H9 (cell line): Measurements from ENCODE around the gene TLX1. TPM values are rescaled to one million over a fixed set of nuclear protein-coding genes. Genes with fewer than 3 reads are reported as not detected.

Experiments used
- DNase-seq: peaks from one replicate; pipeline ENCODE4 v3.0.0-alpha.2; 2017
- H2AFZ ChIP-seq: one replicate; pipeline ENCODE4 v1.6.1; 2013; ENCODE audit warnings: mild to moderate bottlenecking, low read length, control low read depth, moderate library complexity
- H2AK5ac ChIP-seq: 2 replicates; pipeline ENCODE4 v1.6.1; 2013; ENCODE audit warnings: low read length, control low read depth, mixed read lengths; ENCODE audit not compliant: insufficient read length
- H2BK120ac ChIP-seq: one replicate; pipeline ENCODE4 v1.6.1; 2013; ENCODE audit warnings: low read depth, mild to moderate bottlenecking, low read length, control low read depth, inconsistent platforms; ENCODE audit not compliant: poor library complexity, severe bottlenecking
- H2BK12ac ChIP-seq: 2 replicates; pipeline ENCODE4 v1.6.1; 2013; ENCODE audit warnings: low read length, control low read depth, mixed read lengths, low read depth; ENCODE audit not compliant: insufficient read length
- H2BK15ac ChIP-seq: 2 replicates; pipeline ENCODE4 v1.6.1; 2013; ENCODE audit warnings: low read depth, low read length, control low read depth
- H2BK20ac ChIP-seq: one replicate; pipeline ENCODE4 v1.6.1; 2013; ENCODE audit warnings: low read depth, mild to moderate bottlenecking, low read length, control low read depth, inconsistent platforms; ENCODE audit not compliant: poor library complexity, severe bottlenecking
- H2BK5ac ChIP-seq: 2 replicates; pipeline ENCODE4 v1.6.1; 2013; ENCODE audit warnings: low read length, control low read depth, mixed read lengths; ENCODE audit not compliant: insufficient read length
- H3K14ac ChIP-seq: 2 replicates; pipeline ENCODE4 v1.6.1; 2013; ENCODE audit warnings: low read length, control low read depth; ENCODE audit not compliant: insufficient read depth
- H3K18ac ChIP-seq: 2 replicates; pipeline ENCODE4 v1.6.1; 2013; ENCODE audit warnings: low read depth, mild to moderate bottlenecking, mixed read lengths, low read length, control low read depth; ENCODE audit not compliant: insufficient read length
- H3K23ac ChIP-seq: 2 replicates; pipeline ENCODE4 v1.6.1; 2013; ENCODE audit warnings: low read length, control low read depth, mixed read lengths, low read depth; ENCODE audit not compliant: insufficient read length
- H3K23me2 ChIP-seq: 2 replicates; pipeline ENCODE4 v1.6.1; 2013; ENCODE audit warnings: low read depth, mild to moderate bottlenecking, mixed read lengths, low read length, control low read depth; ENCODE audit not compliant: insufficient read length, poor library complexity, severe bottlenecking
- H3K27ac ChIP-seq: 2 replicates; pipeline ENCODE4 v1.5.1; 2013; ENCODE audit warnings: low read length, control low read depth, mixed read lengths, low read depth; ENCODE audit not compliant: insufficient read length
- H3K27me3 ChIP-seq: 2 replicates; pipeline ENCODE4 v1.6.1; 2013; ENCODE audit warnings: low read length, control low read depth, inconsistent platforms; ENCODE audit not compliant: insufficient read depth
- H3K4ac ChIP-seq: 2 replicates; pipeline ENCODE4 v1.6.1; 2013; ENCODE audit warnings: low read depth, mild to moderate bottlenecking, control low read depth, inconsistent platforms, low read length, moderate library complexity
- H3K4me1 ChIP-seq: 2 replicates; pipeline ENCODE4 v1.6.1; 2013; ENCODE audit warnings: low read length, control low read depth, inconsistent platforms; ENCODE audit not compliant: insufficient read depth
- H3K4me2 ChIP-seq: 2 replicates; pipeline ENCODE4 v1.6.1; 2013; ENCODE audit warnings: low read length, control low read depth, mixed read lengths; ENCODE audit not compliant: insufficient read length, insufficient read depth
- H3K56ac ChIP-seq: 2 replicates; pipeline ENCODE4 v1.6.1; 2013; ENCODE audit warnings: low read depth, mild to moderate bottlenecking, mixed read lengths, low read length, control low read depth; ENCODE audit not compliant: insufficient read length
- H3K79me1 ChIP-seq: 2 replicates; pipeline ENCODE4 v1.6.1; 2013; ENCODE audit warnings: low read depth, mild to moderate bottlenecking, moderate library complexity, low read length, control low read depth, inconsistent platforms; ENCODE audit not compliant: insufficient read depth, poor library complexity, severe bottlenecking
- H3K79me2 ChIP-seq: 2 replicates; pipeline ENCODE4 v1.6.1; 2013; ENCODE audit warnings: low read length, control low read depth, inconsistent platforms; ENCODE audit not compliant: insufficient read depth
- H3K9ac ChIP-seq: 2 replicates; pipeline ENCODE4 v1.6.1; 2013; ENCODE audit warnings: low read length, control low read depth, mixed read lengths; ENCODE audit not compliant: insufficient read length; ENCODE audit errors: extremely low read depth
- H3K9me3 ChIP-seq: one replicate; pipeline ENCODE4 v1.6.1; 2013; ENCODE audit warnings: low read depth, low read length, inconsistent platforms; ENCODE audit not compliant: control insufficient read depth
- H3T11ph ChIP-seq: one replicate; pipeline ENCODE4 v1.6.1; 2013; ENCODE audit warnings: mild to moderate bottlenecking, low read length, control low read depth, inconsistent platforms
- H4K20me1 ChIP-seq: one replicate; pipeline ENCODE4 v1.6.1; 2013; ENCODE audit not compliant: control insufficient read depth, insufficient read length, insufficient read depth
- H4K5ac ChIP-seq: 2 replicates; pipeline ENCODE4 v1.6.1; 2013; ENCODE audit warnings: low read depth, mild to moderate bottlenecking, mixed read lengths, low read length, control low read depth; ENCODE audit not compliant: insufficient read length
- H4K8ac ChIP-seq: replicated peaks from 2 replicates; pipeline ENCODE4 v1.6.1; 2013; ENCODE audit warnings: low read length, control low read depth, mixed read lengths, low read depth; ENCODE audit not compliant: insufficient read length
- H4K91ac ChIP-seq: 2 replicates; pipeline ENCODE4 v1.6.1; 2013; ENCODE audit warnings: low read depth, mild to moderate bottlenecking, moderate library complexity, mixed read lengths, low read length, control low read depth; ENCODE audit not compliant: insufficient read length
- H3K27ac Mint-ChIP-seq, 3 experiments: 2 replicates in 2 of 3; 3 replicates in 1 of 3; pipeline ENCODE4 v1.8.0; 2020 to 2021; ENCODE audit warnings: mixed read lengths in 3 of 3, mild to moderate bottlenecking in 1 of 3, moderate library complexity in 1 of 3
- H3K27me3 Mint-ChIP-seq: 2 replicates; pipeline ENCODE4 v1.8.0; 2021; ENCODE audit warnings: low read depth, mild to moderate bottlenecking, moderate library complexity, mixed read lengths
- H3K36me3 Mint-ChIP-seq, 3 experiments: 2 replicates in 2 of 3; 3 replicates in 1 of 3; pipeline ENCODE4 v1.8.0; 2020 to 2021; ENCODE audit warnings: low read depth in 3 of 3, mixed read lengths in 3 of 3; ENCODE audit not compliant: insufficient read depth in 1 of 3
- H3K4me1 Mint-ChIP-seq, 2 experiments: 2 replicates each; pipeline ENCODE4 v1.8.0; 2020; ENCODE audit warnings: mixed read lengths in 2 of 2
- H3K4me3 Mint-ChIP-seq, 2 experiments: 2 replicates in 1 of 2; 3 replicates in 1 of 2; pipeline ENCODE4 v1.8.0; 2020 to 2021; ENCODE audit warnings: mild to moderate bottlenecking in 2 of 2, mixed read lengths in 2 of 2, moderate library complexity in 1 of 2
- H3K9me3 Mint-ChIP-seq, 2 experiments: 2 replicates in 1 of 2; 3 replicates in 1 of 2; pipeline ENCODE4 v1.8.0; 2020; ENCODE audit warnings: mild to moderate bottlenecking in 2 of 2, mixed read lengths in 2 of 2, moderate library complexity in 1 of 2
- WGBS: extraction: QIAGEN DNeasy Blood & Tissue Kit; methylation state at CpG from one replicate; pipeline ENCODE4 v1.1.7; 2013; ENCODE audit warnings: missing lambda C conversion rate, low lambda C conversion rate, mixed read lengths; ENCODE audit not compliant: insufficient read length; ENCODE audit errors: extremely low coverage; 5-methylcytosine and 5-hydroxymethylcytosine counted together
- total RNA-seq: library from RNA; stranded (reverse); gene quantifications from 2 replicates; pipeline ENCODE4 v1.2.1, GENCODE V29; 2021
- TF ChIP-seq, protein P1 (sequence below): fragments of 200-600 bp; sonication (generic); conservative IDR thresholded peaks from 3 replicates; pipeline ENCODE4 v1.8.0; 2021; ENCODE audit warnings: antibody characterized with exemption, mild to moderate bottlenecking

Gene TLX1
- total RNA-seq, 1 experiment from 2014 or later = not detected

GRCh38 chr10:101176577-101176976, 45.5 kb downstream of the TLX1 start:
- Histone ChIP-seq H4K8ac (no peak overlapping the region), H3K23me2 (no peaks in the 10 kb centered on the region), H3K79me1 (no peaks in the 10 kb centered on the region), H4K20me1 (no peaks in the 10 kb centered on the region), H3K14ac (no peak overlapping the region), H4K5ac (no peak overlapping the region), H4K91ac (no peak overlapping the region), H2AK5ac (no peak overlapping the region), H3T11ph (no peak overlapping the region), H3K56ac (no peak overlapping the region), H3K23ac (no peak overlapping the region), H3K18ac (no peak overlapping the region), H2AFZ (no peak overlapping the region), H3K27ac (no peak overlapping the region), H3K4me2 (no peak overlapping the region), H3K27me3 (no peaks in the 10 kb centered on the region), H3K9me3 (no peaks in the 10 kb centered on the region), H3K79me2 (no peaks in the 10 kb centered on the region), H2BK5ac (no peak overlapping the region), H2BK15ac (no peak overlapping the region), H2BK120ac (no peak overlapping the region), H2BK12ac (no peak overlapping the region), H3K9ac (no peak overlapping the region), H3K4me1 (no peaks in the 10 kb centered on the region), H3K4ac (no peak overlapping the region), H2BK20ac (no peak overlapping the region)
- H3K4me1 Mint-ChIP-seq = no peaks in the 10 kb centered on the region
- no peak overlapping the region for H3K4me3 Mint-ChIP-seq
- no peaks in the 10 kb centered on the region for H3K36me3 Mint-ChIP-seq
- peaks cover 23% of the 10 kb centered on the region for H3K27me3 Mint-ChIP-seq
- H3K9me3 Mint-ChIP-seq = peaks cover 11 to 13% of the 10 kb centered on the region in 2 experiments; a peak in 4 of 5 replicates
- DNase-seq = no peak
- WGBS = no CpG with 5 or more reads among the region's 4 CpGs
- H3K27ac Mint-ChIP-seq = no peak overlapping the region
- TF ChIP-seq, protein P1, sequence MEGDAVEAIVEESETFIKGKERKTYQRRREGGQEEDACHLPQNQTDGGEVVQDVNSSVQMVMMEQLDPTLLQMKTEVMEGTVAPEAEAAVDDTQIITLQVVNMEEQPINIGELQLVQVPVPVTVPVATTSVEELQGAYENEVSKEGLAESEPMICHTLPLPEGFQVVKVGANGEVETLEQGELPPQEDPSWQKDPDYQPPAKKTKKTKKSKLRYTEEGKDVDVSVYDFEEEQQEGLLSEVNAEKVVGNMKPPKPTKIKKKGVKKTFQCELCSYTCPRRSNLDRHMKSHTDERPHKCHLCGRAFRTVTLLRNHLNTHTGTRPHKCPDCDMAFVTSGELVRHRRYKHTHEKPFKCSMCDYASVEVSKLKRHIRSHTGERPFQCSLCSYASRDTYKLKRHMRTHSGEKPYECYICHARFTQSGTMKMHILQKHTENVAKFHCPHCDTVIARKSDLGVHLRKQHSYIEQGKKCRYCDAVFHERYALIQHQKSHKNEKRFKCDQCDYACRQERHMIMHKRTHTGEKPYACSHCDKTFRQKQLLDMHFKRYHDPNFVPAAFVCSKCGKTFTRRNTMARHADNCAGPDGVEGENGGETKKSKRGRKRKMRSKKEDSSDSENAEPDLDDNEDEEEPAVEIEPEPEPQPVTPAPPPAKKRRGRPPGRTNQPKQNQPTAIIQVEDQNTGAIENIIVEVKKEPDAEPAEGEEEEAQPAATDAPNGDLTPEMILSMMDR = no peak
